DMS114 treated with DMSO at 0.1 percent for 48 hours (cell line): ENCODE measurements around the gene DDB1.
A peak's percentile ranks its signal among the peaks of the same experiment; 100 is the strongest.

Source experiments
- DNase-seq: peaks from one replicate; lab custom pipeline; 2025; ENCODE audit not compliant: unreplicated experiment; lab: John Stamatoyannopoulos, UW

Gene DDB1

GRCh38 chr11:61332797-61333549, at the start of gene DDB1, which contains the start of gene TKFC:
Gene DDB1, minus strand, starts transcription at chr11:61333105. Its CDS starts 137 bp downstream, at chr11:61332968.
Gene TKFC, plus strand, starts transcription at chr11:61333228. Its CDS starts 1,501 bp downstream, at chr11:61334729.
- peak; percentile 76 for DNase-seq

DNA sequence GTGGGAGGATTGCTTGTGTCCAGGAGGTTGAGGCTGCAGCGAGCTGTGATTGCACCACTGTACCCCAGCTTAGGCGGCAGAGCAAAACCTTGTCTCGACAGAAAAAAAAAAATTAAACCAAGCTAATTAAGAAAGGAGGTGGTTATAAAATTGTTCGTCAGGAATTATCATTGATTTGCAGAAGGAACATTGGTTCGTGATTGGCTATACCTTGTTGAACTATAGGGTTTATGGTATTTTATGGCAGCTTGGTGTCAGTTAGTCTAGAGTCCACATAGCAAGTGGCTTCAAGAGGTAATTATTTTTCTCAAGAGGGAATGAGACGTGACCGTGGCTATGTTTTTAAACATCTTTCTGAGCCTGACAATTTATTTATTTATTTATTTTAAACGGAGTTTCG, 48.0 kb upstream of the DDB1 start:
- DNase-seq = no peak

GRCh38 chr11:61378713-61379313, 45.9 kb upstream of the DDB1 start:
- DNase-seq = no peak

DNA sequence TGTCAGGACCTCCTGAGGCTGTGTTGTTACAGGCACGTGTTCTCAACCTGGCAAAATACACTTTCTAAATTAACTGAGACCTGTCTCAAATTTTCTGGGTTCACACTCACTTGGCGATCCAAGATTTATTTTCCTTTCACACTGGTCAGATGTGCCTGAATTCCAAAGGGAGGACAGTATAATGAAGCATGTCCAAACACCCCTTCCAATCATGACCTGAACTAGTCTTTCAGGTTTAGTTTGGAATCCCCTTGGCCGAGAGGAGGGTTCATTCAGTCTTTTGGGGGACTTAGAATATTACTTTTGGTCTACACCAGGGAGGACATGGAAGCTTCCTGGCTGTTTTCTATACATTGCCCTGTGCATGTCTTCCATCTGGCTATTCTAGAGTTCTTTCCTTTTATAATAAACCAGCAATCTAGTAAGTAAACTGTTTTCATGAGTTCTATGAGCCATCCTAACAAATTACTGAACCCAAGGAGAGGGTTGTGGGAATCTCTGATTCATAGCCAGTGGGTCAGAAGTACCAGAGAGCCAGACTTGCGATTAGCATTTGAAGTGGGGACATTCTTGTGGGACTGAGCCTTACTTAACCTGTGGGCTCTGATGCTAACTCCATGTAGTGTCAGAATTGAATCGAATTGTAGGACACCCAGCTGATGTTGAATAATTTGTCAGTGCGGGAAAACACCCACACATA, 44.7 kb upstream of the DDB1 start:
- no peak for DNase-seq

- no peak for DNase-seq
These were observed 42.8 kb upstream of the DDB1 start for GRCh38 chr11:61375761-61376108.

- peak; percentile 24 for DNase-seq
These were observed 39.9 kb upstream of the DDB1 start for GRCh38 chr11:61372659-61373420.

- no peak for DNase-seq
These were observed 37.6 kb upstream of the DDB1 start for GRCh38 chr11:61370349-61371005.

- no peak for DNase-seq
These were observed 36.8 kb upstream of the DDB1 start for GRCh38 chr11:61369372-61370348.

DNA sequence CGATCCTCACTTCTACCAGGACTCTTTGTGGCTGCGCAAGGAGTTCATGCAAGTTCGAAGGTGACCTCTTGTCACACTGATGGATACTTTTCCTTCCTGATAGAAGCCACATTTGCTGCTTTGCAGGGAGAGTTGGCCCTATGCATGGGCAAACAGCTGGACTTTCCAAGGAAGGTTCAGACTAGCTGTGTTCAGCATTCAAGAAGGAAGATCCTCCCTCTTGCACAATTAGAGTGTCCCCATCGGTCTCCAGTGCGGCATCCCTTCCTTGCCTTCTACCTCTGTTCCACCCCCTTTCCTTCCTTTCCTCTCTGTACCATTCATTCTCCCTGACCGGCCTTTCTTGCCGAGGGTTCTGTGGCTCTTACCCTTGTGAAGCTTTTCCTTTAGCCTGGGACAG, 35.7 kb upstream of the DDB1 start:
- DNase-seq = no peak

GRCh38 chr11:61367406-61367805, 34.5 kb upstream of the DDB1 start:
- no peak for DNase-seq

DNA sequence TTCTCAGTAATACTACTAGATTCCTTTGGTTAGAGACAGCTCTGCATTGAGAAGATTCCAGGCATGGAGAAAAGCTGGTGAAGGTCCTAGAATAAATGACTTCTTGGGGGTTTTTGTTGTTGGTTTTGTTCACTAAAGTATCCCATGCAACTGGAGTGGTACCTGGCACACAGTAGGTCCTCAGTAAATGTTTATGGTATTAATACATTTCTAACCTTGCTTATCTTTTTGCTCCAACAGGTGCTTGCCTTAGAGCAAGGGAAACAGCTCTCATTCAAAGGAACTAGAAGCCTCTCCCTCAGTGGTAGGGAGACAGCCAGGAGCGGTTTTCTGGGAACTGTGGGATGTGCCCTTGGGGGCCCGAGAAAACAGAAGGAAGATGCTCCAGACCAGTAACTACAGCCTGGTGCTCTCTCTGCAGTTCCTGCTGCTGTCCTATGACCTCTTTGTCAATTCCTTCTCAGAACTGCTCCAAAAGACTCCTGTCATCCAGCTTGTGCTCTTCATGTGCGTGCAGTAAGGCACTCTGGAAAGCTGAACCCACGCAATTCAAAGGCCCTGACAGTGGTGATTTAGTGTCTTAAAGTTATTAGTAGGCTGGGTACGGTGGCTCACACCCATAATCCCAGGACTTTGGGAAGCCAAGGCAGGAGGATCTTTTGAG, 31.2 kb upstream of the DDB1 start:
- no peak for DNase-seq

- DNase-seq = no peak
These were observed 29.6 kb upstream of the DDB1 start for GRCh38 chr11:61362542-61362875.

- DNase-seq = peak; percentile 93
These were observed 29.0 kb upstream of the DDB1 start, which contains the start of the genes CYB561A3 and TMEM138 for GRCh38 chr11:61361741-61362541. Gene CYB561A3, minus strand, starts transcription at chr11:61361882. Its CDS starts 5,169 bp downstream, at chr11:61356713. Gene TMEM138, plus strand, starts transcription at chr11:61362374. Its CDS starts 2,017 bp downstream, at chr11:61364391.

- no peak for DNase-seq
These were observed 28.4 kb upstream of the DDB1 start for GRCh38 chr11:61361237-61361740.

DNA sequence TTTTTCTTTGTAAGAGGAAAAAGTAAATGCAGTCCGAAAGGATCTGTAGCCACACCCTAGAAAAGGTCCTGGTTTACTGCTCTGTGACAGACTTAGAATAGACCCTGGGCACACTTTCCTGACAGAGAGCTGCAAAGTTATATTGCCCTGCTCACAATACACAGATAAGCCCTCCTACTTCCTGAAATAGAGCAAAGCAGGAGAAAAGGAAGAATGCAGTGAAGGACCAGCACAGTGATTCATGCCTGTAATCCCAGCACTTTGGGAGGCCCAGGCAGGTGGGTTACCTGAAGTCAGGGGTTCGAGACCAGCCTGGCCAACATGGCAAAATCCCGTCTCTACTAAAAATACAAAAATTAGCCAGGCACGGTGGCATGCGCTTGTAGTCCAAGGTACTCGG, 26.6 kb upstream of the DDB1 start:
- no peak for DNase-seq

DNA sequence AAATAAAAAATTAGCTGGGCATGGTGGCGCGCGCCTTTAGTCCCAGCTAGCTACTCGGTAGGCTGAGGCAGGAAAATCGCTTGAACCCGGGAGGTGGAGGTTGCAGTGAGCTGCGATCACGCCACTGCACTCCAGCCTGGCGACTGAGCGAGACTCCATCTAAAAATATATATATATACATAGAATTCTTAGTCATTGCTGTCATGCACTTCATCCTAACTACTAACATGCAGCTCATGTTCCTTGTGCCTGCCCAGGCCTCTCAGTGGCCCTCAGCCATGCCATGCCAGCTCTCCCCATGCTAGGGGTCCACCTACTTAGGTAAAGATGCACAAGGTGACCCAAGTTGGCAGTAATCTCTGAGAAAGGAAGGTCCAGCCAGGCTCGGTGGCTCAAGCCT, 25.7 kb upstream of the DDB1 start:
- DNase-seq = no peak

DNA sequence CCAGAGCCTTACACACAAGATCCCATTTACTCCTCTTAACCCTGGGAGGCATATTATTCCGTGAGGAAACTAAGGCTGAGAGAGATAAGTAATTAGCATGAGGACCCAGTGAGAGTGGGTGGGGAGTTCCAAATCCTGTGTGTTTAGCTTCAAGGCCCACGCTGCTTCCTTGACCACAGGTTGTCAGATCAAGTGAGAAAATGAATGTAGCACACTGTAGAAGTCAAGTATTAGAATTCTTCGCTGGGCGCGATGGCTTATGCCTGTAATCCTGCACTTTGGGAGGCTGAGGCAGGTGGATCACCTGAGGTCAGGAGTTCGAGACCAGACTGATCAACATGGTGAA, 25.0 kb upstream of the DDB1 start:
- DNase-seq = no peak

DNA sequence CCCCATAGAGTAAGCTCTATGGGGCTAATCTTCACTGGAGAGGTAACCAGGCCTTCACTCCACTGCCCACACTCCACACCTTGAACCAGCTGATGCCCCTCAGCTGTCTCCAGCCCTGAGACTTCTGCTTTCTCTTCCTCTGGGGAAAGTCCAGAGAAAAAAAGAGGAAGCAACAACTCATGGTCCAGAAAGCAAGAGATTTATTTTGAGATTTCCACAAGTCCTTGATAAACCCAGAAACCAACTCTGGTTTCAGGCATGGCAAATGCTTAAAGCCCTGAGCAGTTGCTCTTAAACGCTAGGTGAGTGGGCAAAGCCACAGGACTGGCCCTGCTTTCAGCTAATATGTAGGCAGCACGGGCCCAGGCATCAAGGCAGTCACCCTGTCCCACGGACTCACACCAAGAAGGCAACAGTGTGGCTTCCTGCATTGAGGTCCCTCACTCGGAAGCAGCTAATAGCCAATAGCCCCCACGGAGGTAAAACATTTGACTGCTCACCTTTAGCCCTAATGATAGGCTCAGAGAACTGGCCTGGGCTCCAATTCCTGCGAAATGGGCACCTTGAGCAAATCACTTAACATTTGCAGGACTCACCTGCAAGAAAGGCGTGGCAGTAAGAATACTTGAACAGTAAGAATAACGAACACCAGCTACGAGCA, 24.5 kb upstream of the DDB1 start:
- no peak for DNase-seq
